Measurements from ENCODE around the gene TNNI3K. TPM values are rescaled to one million over a fixed set of nuclear protein-coding genes. Genes with fewer than 3 reads are reported as not detected.

TNNI3K gene
- total and polyA plus RNA-seq, 9 of the 15 experiments (the other 6 are each of a cell fraction or from before 2014, with no cell fraction given): 0.21 to 0.53 (median 0.32) TPM; not detected in 5

- no peak for TF ChIP-seq ZBTB40 (IDR thresholded peaks at IDR 0.05)
- TF ChIP-seq ZBTB40 (CRISPR knock-in tag; IDR thresholded peaks at IDR 0.05): no peak
- TF ChIP-seq ARHGAP35 (IDR thresholded peaks at IDR 0.05; ENCODE audit: partially characterized antibody): no peak
- no peak for TF ChIP-seq ZNF316 (IDR thresholded peaks at IDR 0.05)
- TF ChIP-seq HBP1 (CRISPR knock-in tag; IDR thresholded peaks at IDR 0.05): no peak
- no peak for TF ChIP-seq RAD21 (CRISPR knock-in tag; conservative IDR thresholded peaks at IDR 0.05 in 1 of 2, IDR thresholded peaks at IDR 0.05 in 1 of 2)
- no peak for TF ChIP-seq PHF8 (IDR thresholded peaks at IDR 0.05; ENCODE audit: borderline replicate concordance, low read length)
- TF ChIP-seq PRDM10 (IDR thresholded peaks at IDR 0.05; ENCODE audit: partially characterized antibody): no peak
- no peak for TF ChIP-seq GTF2B (IDR thresholded peaks at IDR 0.05; ENCODE audit: extremely low read depth, insufficient read length)
- TF ChIP-seq MED1 (CRISPR knock-in tag; IDR thresholded peaks at IDR 0.05; ENCODE audit: borderline replicate concordance): no peak
- TF ChIP-seq ZNF444 (CRISPR knock-in tag; IDR thresholded peaks at IDR 0.05): no peak
Measured at GRCh38 chr1:74367175-74367813, 132.1 kb downstream of the TNNI3K start (continued).

All from K562 (cell line).